MM.1S (cell line): Measurements from ENCODE around the gene KRTAP10-3.

Source experiments
- DNase-seq: peaks from one replicate; pipeline ENCODE4 v3.0.0-alpha.2; 2015
- H2AFZ ChIP-seq: fragments of 300-600 bp; sonication (generic); 2 replicates; pipeline ENCODE4 v1.6.0; 2016; ENCODE audit warnings: antibody characterized with exemption, low read length
- H3F3A ChIP-seq: fragments of 300-600 bp; sonication (generic); 2 replicates; pipeline ENCODE4 v1.6.1; 2016; ENCODE audit warnings: mild to moderate bottlenecking, antibody characterized with exemption, low read length, moderate library complexity, mixed read lengths; ENCODE audit not compliant: insufficient read depth
- H3K27ac ChIP-seq: fragments of 300-600 bp; sonication (generic); 2 replicates; pipeline ENCODE4 v1.5.1; 2016; ENCODE audit warnings: mild to moderate bottlenecking, low read length
- H3K27me3 ChIP-seq: fragments of 300-600 bp; sonication (generic); replicated peaks from 2 replicates; pipeline ENCODE4 v1.6.0; 2016; ENCODE audit warnings: low read length; ENCODE audit not compliant: insufficient read depth
- H3K36me3 ChIP-seq: fragments of 300-600 bp; sonication (generic); replicated peaks from 2 replicates; pipeline ENCODE4 v1.6.1; 2016; ENCODE audit warnings: mild to moderate bottlenecking, low read length, mixed read lengths; ENCODE audit not compliant: insufficient read depth
- H3K4me1 ChIP-seq: fragments of 300-600 bp; sonication (generic); 2 replicates; pipeline ENCODE4 v1.6.1; 2016; ENCODE audit warnings: low read length, mixed read lengths
- H3K4me2 ChIP-seq: fragments of 300-600 bp; sonication (generic); 2 replicates; pipeline ENCODE4 v1.6.0; 2016; ENCODE audit warnings: low read depth, low read length
- H3K4me3 ChIP-seq: fragments of 300-600 bp; sonication (generic); 2 replicates; pipeline ENCODE4 v1.5.1; 2016; ENCODE audit warnings: low read length, mixed read lengths
- H3K79me2 ChIP-seq: fragments of 300-600 bp; sonication (generic); 2 replicates; pipeline ENCODE4 v1.6.1; 2016; ENCODE audit warnings: mixed run types, low read length, mixed read lengths
- H3K9ac ChIP-seq: fragments of 300-600 bp; sonication (generic); 2 replicates; pipeline ENCODE4 v1.6.1; 2016; ENCODE audit warnings: low read length, mixed read lengths
- H3K9me2 ChIP-seq: fragments of 300-600 bp; sonication (generic); replicated peaks from 2 replicates; pipeline ENCODE4 v1.6.1; 2016; ENCODE audit warnings: mild to moderate bottlenecking, low read length, mixed read lengths; ENCODE audit not compliant: insufficient read depth
- H3K9me3 ChIP-seq: fragments of 300-600 bp; sonication (generic); replicated peaks from 2 replicates; pipeline ENCODE4 v1.6.1; 2016; ENCODE audit warnings: mild to moderate bottlenecking, low read length, mixed read lengths; ENCODE audit not compliant: insufficient read depth
- H4K20me1 ChIP-seq: fragments of 300-600 bp; sonication (generic); 2 replicates; pipeline ENCODE4 v1.6.1; 2016; ENCODE audit warnings: mild to moderate bottlenecking, low read length, moderate library complexity, mixed read lengths; ENCODE audit not compliant: insufficient read depth
- EZH2 ChIP-seq: fragments of 300-600 bp; sonication (generic); optimal IDR thresholded peaks from 2 replicates; pipeline ENCODE3; 2017; ENCODE audit warnings: low read depth, mild to moderate bottlenecking, antibody characterized with exemption, low read length, mixed read lengths
- EZH2phosphoT487 ChIP-seq: fragments of 300-600 bp; sonication (generic); IDR thresholded peaks from 2 replicates; pipeline ENCODE4 v1.6.1; 2018; ENCODE audit warnings: antibody characterized with exemption, low read length
- TF ChIP-seq, protein P1 (sequence below): fragments of 300-600 bp; sonication (generic); IDR thresholded peaks from 2 replicates; pipeline ENCODE4 v1.5.1; 2016; ENCODE audit warnings: antibody characterized with exemption, low read length, mixed read lengths

KRTAP10-3 gene, protein sequence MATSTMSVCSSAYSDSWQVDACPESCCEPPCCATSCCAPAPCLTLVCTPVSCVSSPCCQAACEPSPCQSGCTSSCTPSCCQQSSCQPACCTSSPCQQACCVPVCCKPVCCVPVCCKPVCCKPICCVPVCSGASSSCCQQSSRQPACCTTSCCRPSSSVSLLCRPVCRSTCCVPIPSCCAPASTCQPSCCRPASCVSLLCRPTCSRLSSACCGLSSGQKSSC

DNA sequence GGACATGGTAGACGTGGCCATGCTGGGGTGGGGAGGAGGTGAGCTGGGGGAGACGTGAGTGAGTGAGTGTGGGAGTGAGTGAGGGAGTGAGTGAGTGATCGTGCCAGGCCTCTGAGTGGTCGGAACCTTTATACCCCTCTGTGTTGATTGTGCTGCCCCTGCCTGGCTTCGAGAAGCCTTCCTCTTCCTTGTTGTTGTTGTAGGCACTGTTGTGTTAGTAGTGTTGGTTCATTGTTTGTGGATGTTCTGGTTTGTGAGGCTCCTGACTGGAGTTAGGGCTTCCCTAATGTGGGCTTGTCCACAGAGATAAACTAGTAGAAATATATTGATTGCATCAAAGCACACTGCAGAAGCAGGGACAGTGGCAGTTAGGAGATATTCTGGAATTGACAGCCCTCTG is at the start of gene KRTAP10-3:
KRTAP10-3 (minus strand) TSS at position 101 of the 400 bp plus-strand sequence; CDS start at position 21, 80 bp downstream.
- Histone ChIP-seq H3K9me2 (no peaks in the 10 kb centered on the region), H3F3A (no peaks in the 10 kb centered on the region), H3K4me1 (no peaks in the 10 kb centered on the region), H3K4me2 (no peak within 1 kb of the TSS), H3K9ac (no peak within 1 kb of the TSS), H3K27ac (no peak within 1 kb of the TSS), H3K9me3 (no peaks in the 10 kb centered on the region), H2AFZ (no peak within 1 kb of the TSS), H3K79me2 (no peaks in the 10 kb centered on the region), H3K27me3 (peaks cover 92% of the 10 kb centered on the region), H4K20me1 (no peaks in the 10 kb centered on the region), H3K4me3 (no peak within 1 kb of the TSS), H3K36me3 (no peaks in the 10 kb centered on the region)
- TF ChIP-seq EZH2phosphoT487 (no peak), EZH2 (no peak)
- TF ChIP-seq, protein P1, sequence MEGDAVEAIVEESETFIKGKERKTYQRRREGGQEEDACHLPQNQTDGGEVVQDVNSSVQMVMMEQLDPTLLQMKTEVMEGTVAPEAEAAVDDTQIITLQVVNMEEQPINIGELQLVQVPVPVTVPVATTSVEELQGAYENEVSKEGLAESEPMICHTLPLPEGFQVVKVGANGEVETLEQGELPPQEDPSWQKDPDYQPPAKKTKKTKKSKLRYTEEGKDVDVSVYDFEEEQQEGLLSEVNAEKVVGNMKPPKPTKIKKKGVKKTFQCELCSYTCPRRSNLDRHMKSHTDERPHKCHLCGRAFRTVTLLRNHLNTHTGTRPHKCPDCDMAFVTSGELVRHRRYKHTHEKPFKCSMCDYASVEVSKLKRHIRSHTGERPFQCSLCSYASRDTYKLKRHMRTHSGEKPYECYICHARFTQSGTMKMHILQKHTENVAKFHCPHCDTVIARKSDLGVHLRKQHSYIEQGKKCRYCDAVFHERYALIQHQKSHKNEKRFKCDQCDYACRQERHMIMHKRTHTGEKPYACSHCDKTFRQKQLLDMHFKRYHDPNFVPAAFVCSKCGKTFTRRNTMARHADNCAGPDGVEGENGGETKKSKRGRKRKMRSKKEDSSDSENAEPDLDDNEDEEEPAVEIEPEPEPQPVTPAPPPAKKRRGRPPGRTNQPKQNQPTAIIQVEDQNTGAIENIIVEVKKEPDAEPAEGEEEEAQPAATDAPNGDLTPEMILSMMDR: no peak
- DNase-seq: no peak

DNA sequence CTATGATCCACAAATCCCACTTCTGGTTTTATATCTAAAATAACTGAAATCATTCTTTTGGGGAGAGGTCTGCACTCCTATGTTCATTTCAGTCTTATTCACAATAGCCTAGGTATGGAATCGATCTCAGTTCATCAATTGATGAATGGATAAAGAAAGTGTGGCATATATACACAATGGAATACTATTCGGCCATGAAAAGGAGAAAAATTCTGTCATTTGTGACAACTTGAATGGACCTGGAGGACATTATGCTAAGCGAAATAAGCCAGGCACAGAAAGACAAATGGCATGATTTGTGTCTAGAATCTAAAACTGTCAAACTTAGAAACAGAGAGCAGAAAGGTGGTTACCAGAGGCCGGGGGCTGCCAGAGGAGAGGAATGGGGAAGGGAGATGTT is 47.9 kb upstream of the KRTAP10-3 start:
- no peak overlapping the region for H3K27ac ChIP-seq
- H3K36me3 ChIP-seq: no peaks in the 10 kb centered on the region
- TF ChIP-seq, protein P1: no peak
- TF ChIP-seq EZH2phosphoT487 (no peak), EZH2 (no peak)

DNA sequence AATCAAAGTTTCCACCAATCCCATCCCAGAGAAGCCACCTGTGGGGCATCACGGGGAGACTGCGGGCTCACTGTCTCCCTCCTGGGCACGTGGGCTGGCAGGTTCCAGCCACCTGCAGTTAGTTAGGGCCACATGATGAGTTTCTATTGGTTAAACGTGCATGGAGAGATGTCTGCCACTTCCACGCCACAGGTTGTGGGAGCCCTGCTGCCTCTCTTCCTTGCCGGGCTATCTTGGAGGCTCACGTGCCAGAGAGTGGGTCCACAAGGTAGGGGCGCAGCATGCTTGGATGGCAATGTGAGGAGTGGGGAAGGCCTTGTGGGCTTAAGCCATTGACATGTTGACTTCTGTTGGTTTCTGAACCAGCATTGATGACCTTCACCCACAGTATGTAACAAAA is 45.3 kb upstream of the KRTAP10-3 start:
- Histone ChIP-seq H4K20me1 (no peaks in the 10 kb centered on the region), H3K79me2 (no peaks in the 10 kb centered on the region), H2AFZ (no peak overlapping the region), H3K9ac (no peak overlapping the region), H3K4me3 (no peak overlapping the region), H3K27me3 (peaks cover 85% of the 10 kb centered on the region), H3F3A (no peaks in the 10 kb centered on the region), H3K4me2 (no peak overlapping the region), H3K36me3 (no peaks in the 10 kb centered on the region), H3K9me2 (no peaks in the 10 kb centered on the region), H3K27ac (no peak overlapping the region), H3K4me1 (no peaks in the 10 kb centered on the region), H3K9me3 (no peaks in the 10 kb centered on the region)
- no peak for DNase-seq
- no peak for TF ChIP-seq EZH2
- TF ChIP-seq EZH2phosphoT487: no peak
- TF ChIP-seq, protein P1: no peak

More for the DNA sequence above, 47.9 kb upstream of the KRTAP10-3 start:
- no peaks in the 10 kb centered on the region for H3K9me3 ChIP-seq
- no peaks in the 10 kb centered on the region for H4K20me1 ChIP-seq
- H3F3A ChIP-seq: no peaks in the 10 kb centered on the region
- no peaks in the 10 kb centered on the region for H3K79me2 ChIP-seq
- H3K9ac ChIP-seq: no peak overlapping the region
- no peaks in the 10 kb centered on the region for H3K4me1 ChIP-seq
- no peak for DNase-seq
- H3K4me2 ChIP-seq: no peak overlapping the region
- no peaks in the 10 kb centered on the region for H3K9me2 ChIP-seq
- H3K27me3 ChIP-seq: peaks cover 82% of the 10 kb centered on the region
- H2AFZ ChIP-seq: no peak overlapping the region
- H3K4me3 ChIP-seq: no peak overlapping the region
